ENCODE data around the gene OCRL. TPM values are rescaled to one million over a fixed set of nuclear protein-coding genes. Genes with fewer than 3 reads are reported as not detected.

Gene OCRL
- total RNA-seq, 1 experiment from 2014 or later = 41.4 TPM

DNA sequence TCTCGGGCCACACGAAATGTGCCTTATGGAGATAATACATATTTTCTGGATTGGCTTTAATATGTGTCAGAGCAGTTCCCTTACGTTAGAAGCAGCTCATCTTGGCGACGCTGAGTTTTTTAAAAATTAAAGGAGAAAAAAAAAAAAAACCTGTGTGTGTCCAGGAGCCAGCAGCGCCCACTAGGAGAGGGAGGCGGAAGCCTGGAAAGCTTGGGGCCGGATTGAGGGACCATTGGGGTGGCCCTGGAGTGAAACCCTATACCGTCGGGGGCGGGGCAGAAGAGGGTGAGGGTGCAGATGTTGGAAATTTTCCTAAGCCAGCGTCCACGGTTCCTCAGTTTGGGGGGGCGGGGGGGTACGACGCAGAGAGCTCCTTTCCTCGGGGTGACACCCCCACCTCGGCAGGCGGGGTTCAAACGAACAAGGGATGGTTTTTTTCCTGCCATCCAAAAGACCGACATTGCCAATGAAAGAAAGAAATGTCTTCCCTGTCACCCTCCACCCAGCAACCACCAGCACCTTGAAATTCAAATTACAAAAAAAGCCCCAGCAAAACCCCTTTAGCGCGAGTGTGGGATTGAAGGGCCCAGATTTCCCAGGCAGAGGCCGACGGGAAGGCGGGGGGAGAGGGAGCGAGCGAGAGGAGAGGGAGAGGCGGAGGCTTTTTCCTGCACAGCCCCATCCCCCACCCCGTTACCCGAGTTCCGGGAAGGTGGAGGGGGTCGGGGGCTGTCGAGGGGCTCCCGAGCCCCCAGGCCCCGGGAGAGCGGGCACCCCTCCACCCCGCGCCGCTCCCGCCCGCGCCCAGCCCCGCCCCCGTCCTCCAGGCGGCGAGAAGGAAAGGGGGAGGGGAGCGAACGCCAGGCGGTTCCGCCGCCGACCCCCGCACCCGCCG is 17.6 kb upstream of the OCRL start:
- Histone ChIP-seq H3K27ac (peak overlapping the region; percentile 52), H3K4me2 (peak overlapping the region; percentile 99), H3K27me3 (ENCODE audit: insufficient read depth, low read depth) (no peaks in the 10 kb centered on the region), H3K4me3 (peak overlapping the region; percentile 94), H4K20me1 (ENCODE audit: insufficient read depth) (peaks cover 9% of the 10 kb centered on the region), H3F3A (ENCODE audit: insufficient read depth, low read depth) (peaks cover 6% of the 10 kb centered on the region; the same call in 1 of the 2 replicates), H3K79me2 (ENCODE audit: low read depth) (peaks cover 44% of the 10 kb centered on the region), H2AFZ (peak overlapping the region; percentile 96), H3K4me1 (replicated peaks; ENCODE audit: insufficient read depth) (peaks cover 9% of the 10 kb centered on the region), H3K36me3 (ENCODE audit: low read depth) (no peaks in the 10 kb centered on the region), H3K9me2 (ENCODE audit: insufficient read depth) (no peaks in the 10 kb centered on the region), H3K9me3 (ENCODE audit: insufficient read depth, low read depth) (no peaks in the 10 kb centered on the region; the same call in 1 of the 2 replicates)
- ChIA-PET CTCF (interaction anchor here (0.6 to 0.7 kb wide), 6 partner anchors 12 to 651 kb away, joined by 3 to 8 read pairs (median 4); no protein-coding TSS in a partner anchor), POLR2A (ENCODE audit: unreplicated experiment) (interaction anchor here (0.6 to 0.7 kb wide), 4 partner anchors 27 to 1308 kb away, joined by 4 to 16 read pairs (median 12); no protein-coding TSS in a partner anchor)
- intact Hi-C loops (cut with micrococcal nuclease; ENCODE audit: unreplicated experiment) = loop anchor here (1.0 kb wide), 1 partner anchor 18 kb away; the partner anchor contains the start of gene OCRL
- TF ChIP-seq, protein P1, sequence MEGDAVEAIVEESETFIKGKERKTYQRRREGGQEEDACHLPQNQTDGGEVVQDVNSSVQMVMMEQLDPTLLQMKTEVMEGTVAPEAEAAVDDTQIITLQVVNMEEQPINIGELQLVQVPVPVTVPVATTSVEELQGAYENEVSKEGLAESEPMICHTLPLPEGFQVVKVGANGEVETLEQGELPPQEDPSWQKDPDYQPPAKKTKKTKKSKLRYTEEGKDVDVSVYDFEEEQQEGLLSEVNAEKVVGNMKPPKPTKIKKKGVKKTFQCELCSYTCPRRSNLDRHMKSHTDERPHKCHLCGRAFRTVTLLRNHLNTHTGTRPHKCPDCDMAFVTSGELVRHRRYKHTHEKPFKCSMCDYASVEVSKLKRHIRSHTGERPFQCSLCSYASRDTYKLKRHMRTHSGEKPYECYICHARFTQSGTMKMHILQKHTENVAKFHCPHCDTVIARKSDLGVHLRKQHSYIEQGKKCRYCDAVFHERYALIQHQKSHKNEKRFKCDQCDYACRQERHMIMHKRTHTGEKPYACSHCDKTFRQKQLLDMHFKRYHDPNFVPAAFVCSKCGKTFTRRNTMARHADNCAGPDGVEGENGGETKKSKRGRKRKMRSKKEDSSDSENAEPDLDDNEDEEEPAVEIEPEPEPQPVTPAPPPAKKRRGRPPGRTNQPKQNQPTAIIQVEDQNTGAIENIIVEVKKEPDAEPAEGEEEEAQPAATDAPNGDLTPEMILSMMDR (conservative IDR thresholded peaks at IDR 0.05) = peak; percentile 35; the same call in 1 of the 2 replicates
- no peak for TF ChIP-seq EZH2 (IDR thresholded peaks at IDR 0.05; ENCODE audit: low read depth)
- DNase-seq = peak; percentile 79 to 88
- TSS peak; percentile 76 for BruUV-seq (replicated peaks)

DNA sequence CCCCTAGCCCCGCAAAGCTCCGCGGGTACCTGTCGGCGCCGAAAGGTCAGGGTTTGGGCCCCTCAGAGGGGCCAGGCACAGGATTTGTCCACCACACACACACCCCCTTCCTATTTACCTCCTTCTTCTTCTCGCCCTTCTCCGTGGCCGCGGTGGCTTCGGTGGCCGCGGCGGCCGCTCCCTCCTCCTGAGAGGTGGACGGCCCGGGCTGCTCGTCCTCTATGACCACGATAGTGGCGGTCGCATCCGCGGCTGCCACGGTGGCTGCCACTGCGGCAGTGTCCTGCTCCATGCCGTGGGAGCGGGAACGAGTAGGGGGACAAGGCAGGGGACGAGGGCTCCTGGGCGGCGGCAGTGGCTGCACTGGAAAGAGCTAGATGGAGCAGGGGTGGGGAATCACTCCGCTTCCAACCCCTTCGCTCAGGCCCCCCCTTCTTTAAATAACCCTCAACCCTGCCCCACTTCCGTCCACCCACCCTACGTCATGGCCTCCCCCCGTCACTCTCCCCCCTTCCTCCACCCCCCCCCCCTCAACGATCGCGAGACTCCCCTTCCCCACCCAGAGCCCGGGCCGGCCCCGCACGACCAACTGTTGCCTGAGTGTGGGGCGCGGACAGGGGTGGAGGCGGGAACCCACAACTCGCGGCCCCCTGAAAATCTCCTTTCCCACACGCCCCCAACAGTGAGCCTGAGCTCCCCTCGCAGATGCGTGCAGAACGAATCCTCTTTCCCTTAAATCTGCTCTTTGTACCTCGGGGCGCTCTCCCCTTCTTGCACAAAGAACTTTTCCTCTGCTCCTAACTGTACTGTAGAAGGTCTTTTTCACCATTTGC is 16.8 kb upstream of the OCRL start, which contains the start of gene SMARCA1:
TSS of gene SMARCA1 (minus strand) at position 412 of the 833 bp plus-strand sequence. CDS start at position 292, 120 bp downstream.
- H3K4me2 ChIP-seq = peak within 1 kb of the TSS; percentile 99
- H2AFZ ChIP-seq = peak within 1 kb of the TSS; percentile 96
- H3K36me3 ChIP-seq (ENCODE audit: low read depth) = no peaks in the 10 kb centered on the region
- peaks cover 38% of the 10 kb centered on the region for H3K79me2 ChIP-seq (ENCODE audit: low read depth)
- CTCF ChIA-PET = no interaction called here
- peaks cover 9% of the 10 kb centered on the region for H4K20me1 ChIP-seq (ENCODE audit: insufficient read depth)
- BruUV-seq (replicated peaks) = TSS peak; percentile 43
- H3K9me3 ChIP-seq (ENCODE audit: insufficient read depth, low read depth) = no peaks in the 10 kb centered on the region; the same call in 1 of the 2 replicates
- H3K27me3 ChIP-seq (ENCODE audit: insufficient read depth, low read depth) = no peaks in the 10 kb centered on the region
- peaks cover 6% of the 10 kb centered on the region; the same call in 1 of the 2 replicates for H3F3A ChIP-seq (ENCODE audit: insufficient read depth, low read depth)
- peaks cover 9% of the 10 kb centered on the region for H3K4me1 ChIP-seq (replicated peaks; ENCODE audit: insufficient read depth)
- TF ChIP-seq EZH2 (IDR thresholded peaks at IDR 0.05; ENCODE audit: low read depth) = no peak
- TF ChIP-seq, protein P1 (conservative IDR thresholded peaks at IDR 0.05) = no peak
- peak within 1 kb of the TSS; percentile 52 for H3K27ac ChIP-seq
- peak in 1 of 2 experiments; percentile 54 for DNase-seq
- H3K4me3 ChIP-seq = peak within 1 kb of the TSS; percentile 94
- POLR2A ChIA-PET (ENCODE audit: unreplicated experiment) = interaction anchor here (0.6 kb wide), 1 partner anchor 23 kb away, joined by 7 read pairs; no protein-coding TSS in a partner anchor
- intact Hi-C loops (cut with micrococcal nuclease; ENCODE audit: unreplicated experiment) = no loop called here
- H3K9me2 ChIP-seq (ENCODE audit: insufficient read depth) = no peaks in the 10 kb centered on the region
